WTC11 (cell line): ENCODE data around the gene ATP11A. TPM values are rescaled to one million over a fixed set of nuclear protein-coding genes. Genes with fewer than 3 reads are reported as not detected.

ENCODE experiments used
- ATAC-seq: fragments of 200-7000 bp; cut with Tn5 transposase; 2 replicates; pipeline ENCODE4 v1.10.0; 2021; ENCODE audit warnings: mild to moderate bottlenecking, moderate library complexity
- CTCF ChIA-PET: fragments of 300-600 bp; sonication (Branson Sonifier 250); formaldehyde crosslinking; loops from one replicate; lab custom pipeline; 2021; ENCODE audit warnings: antibody characterized with exemption; lab: Charles Lee
- POLR2A ChIA-PET: fragments of 350-600 bp; sonication (Branson Sonifier 250); formaldehyde crosslinking; loops from one replicate; lab custom pipeline; 2021; ENCODE audit warnings: antibody characterized with exemption; lab: Charles Lee
- DNase-seq: peaks from one replicate; pipeline ENCODE4 v3.0.0; 2021; ENCODE audit warnings: low spot score
- H3K27ac Mint-ChIP-seq: 2 replicates; pipeline ENCODE4 v1.8.0; 2021; ENCODE audit warnings: mixed read lengths
- H3K27me3 Mint-ChIP-seq: 2 replicates; pipeline ENCODE4 v1.8.0; 2021; ENCODE audit warnings: low read depth, mild to moderate bottlenecking, moderate library complexity, mixed read lengths
- H3K36me3 Mint-ChIP-seq: 2 replicates; pipeline ENCODE4 v1.8.0; 2021; ENCODE audit warnings: mixed read lengths
- H3K4me1 Mint-ChIP-seq: 2 replicates; pipeline ENCODE4 v1.8.0; 2022; ENCODE audit warnings: mixed read lengths
- H3K4me3 Mint-ChIP-seq: 2 replicates; pipeline ENCODE4 v1.8.0; 2021; ENCODE audit warnings: mild to moderate bottlenecking, moderate library complexity, mixed read lengths
- H3K9me3 Mint-ChIP-seq: 2 replicates; pipeline ENCODE4 v1.8.0; 2021; ENCODE audit warnings: mixed read lengths
- ATF3 ChIP-seq: sonication (generic); formaldehyde crosslinking; conservative IDR thresholded peaks from 2 replicates; pipeline ENCODE4 v1.8.1; 2022; ENCODE audit warnings: mild to moderate bottlenecking, missing genetic modification reagents
- ERG ChIP-seq: fragments of 250-450 bp; sonication (Bioruptor Pico); IDR thresholded peaks from 2 replicates; pipeline ENCODE4 v1.8.0; 2021; ENCODE audit warnings: mild to moderate bottlenecking
- ETV6 ChIP-seq: sonication (generic); formaldehyde crosslinking; IDR thresholded peaks from 2 replicates; pipeline ENCODE4 v1.8.1; 2022; ENCODE audit warnings: mild to moderate bottlenecking, missing genetic modification reagents
- FOXJ3 ChIP-seq: sonication (generic); formaldehyde crosslinking; IDR thresholded peaks from 2 replicates; pipeline ENCODE4 v1.9.0; 2021; ENCODE audit warnings: missing genetic modification reagents, mild to moderate bottlenecking, borderline replicate concordance
- HMGA2 ChIP-seq: fragments of 250-450 bp; sonication (Bioruptor Pico); IDR thresholded peaks from 2 replicates; pipeline ENCODE4 v1.4.0; 2021; ENCODE audit warnings: mild to moderate bottlenecking, moderate library complexity
- JAZF1 ChIP-seq: fragments of 250-450 bp; sonication (Bioruptor Pico); IDR thresholded peaks from 2 replicates; pipeline ENCODE4 v1.9.0; 2021; ENCODE audit warnings: moderate library complexity, mild to moderate bottlenecking, inconsistent platforms
- SMAD3 ChIP-seq: sonication (generic); formaldehyde crosslinking; IDR thresholded peaks from 2 replicates; pipeline ENCODE4 v1.8.0; 2022; ENCODE audit warnings: missing genetic modification reagents, mild to moderate bottlenecking, borderline replicate concordance
- ZNF232 ChIP-seq: sonication (generic); formaldehyde crosslinking; IDR thresholded peaks from 2 replicates; pipeline ENCODE4 v1.8.0; 2022; ENCODE audit warnings: mild to moderate bottlenecking, missing genetic modification reagents
- ZNF396 ChIP-seq: fragments of 250-450 bp; sonication (Bioruptor Pico); IDR thresholded peaks from 2 replicates; pipeline ENCODE4 v1.8.0; 2021; ENCODE audit warnings: mild to moderate bottlenecking, moderate library complexity, borderline replicate concordance
- ZNF416 ChIP-seq: fragments of 250-450 bp; sonication (Bioruptor Pico); IDR thresholded peaks from 2 replicates; pipeline ENCODE4 v1.9.0; 2021; ENCODE audit warnings: mild to moderate bottlenecking, inconsistent platforms
- total RNA-seq: library from RNA; stranded (reverse); gene quantifications from 3 replicates; pipeline ENCODE4 v1.2.3, GENCODE V29; 2021
- TF ChIP-seq, protein P1 (sequence below): sonication (generic); formaldehyde crosslinking; IDR thresholded peaks from 2 replicates; pipeline ENCODE4 v1.8.1; 2023; ENCODE audit warnings: mild to moderate bottlenecking, missing genetic modification reagents, moderate library complexity
- TF ChIP-seq, protein P2 (sequence below): sonication (generic); formaldehyde crosslinking; IDR thresholded peaks from 2 replicates; pipeline ENCODE4 v1.8.1; 2022; ENCODE audit warnings: low read depth, mild to moderate bottlenecking, moderate library complexity, missing genetic modification reagents, borderline replicate concordance
- TF ChIP-seq, protein P3 (sequence below): sonication (generic); formaldehyde crosslinking; IDR thresholded peaks from 2 replicates; pipeline ENCODE4 v1.8.1; 2023; ENCODE audit warnings: mild to moderate bottlenecking, moderate library complexity, missing genetic modification reagents
- TF ChIP-seq, protein P4 (sequence below): sonication (generic); formaldehyde crosslinking; IDR thresholded peaks from 2 replicates; pipeline ENCODE4 v1.8.0; 2023; ENCODE audit warnings: missing genetic modification reagents
- TF ChIP-seq, protein P5 (sequence below): fragments of 250-450 bp; sonication (Bioruptor Pico); IDR thresholded peaks from 2 replicates; pipeline ENCODE4 v1.9.0; 2021; ENCODE audit warnings: mild to moderate bottlenecking

Gene ATP11A
- total RNA-seq, 1 experiment from 2014 or later, result 100 TPM

GRCh38 chr13:112672651-112673284 lies 17.1 kb upstream of the ATP11A start:
- H3K27ac Mint-ChIP-seq, result no peak overlapping the region
- TF ChIP-seq ZNF232 (CRISPR knock-in tag) (no peak), HMGA2 (CRISPR knock-in tag) (no peak), ZNF396 (CRISPR knock-in tag) (no peak), SMAD3 (CRISPR knock-in tag) (no peak), JAZF1 (no peak), FOXJ3 (CRISPR knock-in tag) (no peak), ETV6 (no peak), ZNF416 (CRISPR knock-in tag) (no peak), ATF3 (no peak)
- TF ChIP-seq, protein P1, sequence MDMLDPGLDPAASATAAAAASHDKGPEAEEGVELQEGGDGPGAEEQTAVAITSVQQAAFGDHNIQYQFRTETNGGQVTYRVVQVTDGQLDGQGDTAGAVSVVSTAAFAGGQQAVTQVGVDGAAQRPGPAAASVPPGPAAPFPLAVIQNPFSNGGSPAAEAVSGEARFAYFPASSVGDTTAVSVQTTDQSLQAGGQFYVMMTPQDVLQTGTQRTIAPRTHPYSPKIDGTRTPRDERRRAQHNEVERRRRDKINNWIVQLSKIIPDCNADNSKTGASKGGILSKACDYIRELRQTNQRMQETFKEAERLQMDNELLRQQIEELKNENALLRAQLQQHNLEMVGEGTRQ (CRISPR knock-in tag), result no peak
- TF ChIP-seq, protein P2, sequence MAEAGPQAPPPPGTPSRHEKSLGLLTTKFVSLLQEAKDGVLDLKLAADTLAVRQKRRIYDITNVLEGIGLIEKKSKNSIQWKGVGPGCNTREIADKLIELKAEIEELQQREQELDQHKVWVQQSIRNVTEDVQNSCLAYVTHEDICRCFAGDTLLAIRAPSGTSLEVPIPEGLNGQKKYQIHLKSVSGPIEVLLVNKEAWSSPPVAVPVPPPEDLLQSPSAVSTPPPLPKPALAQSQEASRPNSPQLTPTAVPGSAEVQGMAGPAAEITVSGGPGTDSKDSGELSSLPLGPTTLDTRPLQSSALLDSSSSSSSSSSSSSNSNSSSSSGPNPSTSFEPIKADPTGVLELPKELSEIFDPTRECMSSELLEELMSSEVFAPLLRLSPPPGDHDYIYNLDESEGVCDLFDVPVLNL, result no peak
- TF ChIP-seq, protein P3, sequence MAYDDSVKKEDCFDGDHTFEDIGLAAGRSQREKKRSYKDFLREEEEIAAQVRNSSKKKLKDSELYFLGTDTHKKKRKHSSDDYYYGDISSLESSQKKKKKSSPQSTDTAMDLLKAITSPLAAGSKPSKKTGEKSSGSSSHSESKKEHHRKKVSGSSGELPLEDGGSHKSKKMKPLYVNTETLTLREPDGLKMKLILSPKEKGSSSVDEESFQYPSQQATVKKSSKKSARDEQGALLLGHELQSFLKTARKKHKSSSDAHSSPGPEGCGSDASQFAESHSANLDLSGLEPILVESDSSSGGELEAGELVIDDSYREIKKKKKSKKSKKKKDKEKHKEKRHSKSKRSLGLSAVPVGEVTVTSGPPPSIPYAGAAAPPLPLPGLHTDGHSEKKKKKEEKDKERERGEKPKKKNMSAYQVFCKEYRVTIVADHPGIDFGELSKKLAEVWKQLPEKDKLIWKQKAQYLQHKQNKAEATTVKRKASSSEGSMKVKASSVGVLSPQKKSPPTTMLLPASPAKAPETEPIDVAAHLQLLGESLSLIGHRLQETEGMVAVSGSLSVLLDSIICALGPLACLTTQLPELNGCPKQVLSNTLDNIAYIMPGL (CRISPR knock-in tag), result no peak
- TF ChIP-seq, protein P4, sequence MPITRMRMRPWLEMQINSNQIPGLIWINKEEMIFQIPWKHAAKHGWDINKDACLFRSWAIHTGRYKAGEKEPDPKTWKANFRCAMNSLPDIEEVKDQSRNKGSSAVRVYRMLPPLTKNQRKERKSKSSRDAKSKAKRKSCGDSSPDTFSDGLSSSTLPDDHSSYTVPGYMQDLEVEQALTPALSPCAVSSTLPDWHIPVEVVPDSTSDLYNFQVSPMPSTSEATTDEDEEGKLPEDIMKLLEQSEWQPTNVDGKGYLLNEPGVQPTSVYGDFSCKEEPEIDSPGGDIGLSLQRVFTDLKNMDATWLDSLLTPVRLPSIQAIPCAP, result no peak
- H3K27me3 Mint-ChIP-seq, result peaks cover 19% of the 10 kb centered on the region
- POLR2A ChIA-PET, result no interaction called here
- ATAC-seq (no peak), DNase-seq (no peak)
- H3K4me1 Mint-ChIP-seq, result peaks cover 39% of the 10 kb centered on the region
- CTCF ChIA-PET, result interaction anchor here (1.1 kb wide), 1 partner anchor 32 kb away, joined by 3 read pairs; no protein-coding TSS in a partner anchor
- no peak overlapping the region for H3K4me3 Mint-ChIP-seq
- no peaks in the 10 kb centered on the region for H3K36me3 Mint-ChIP-seq
- peaks cover 3% of the 10 kb centered on the region; the same call in 1 of the 2 replicates for H3K9me3 Mint-ChIP-seq

DNA sequence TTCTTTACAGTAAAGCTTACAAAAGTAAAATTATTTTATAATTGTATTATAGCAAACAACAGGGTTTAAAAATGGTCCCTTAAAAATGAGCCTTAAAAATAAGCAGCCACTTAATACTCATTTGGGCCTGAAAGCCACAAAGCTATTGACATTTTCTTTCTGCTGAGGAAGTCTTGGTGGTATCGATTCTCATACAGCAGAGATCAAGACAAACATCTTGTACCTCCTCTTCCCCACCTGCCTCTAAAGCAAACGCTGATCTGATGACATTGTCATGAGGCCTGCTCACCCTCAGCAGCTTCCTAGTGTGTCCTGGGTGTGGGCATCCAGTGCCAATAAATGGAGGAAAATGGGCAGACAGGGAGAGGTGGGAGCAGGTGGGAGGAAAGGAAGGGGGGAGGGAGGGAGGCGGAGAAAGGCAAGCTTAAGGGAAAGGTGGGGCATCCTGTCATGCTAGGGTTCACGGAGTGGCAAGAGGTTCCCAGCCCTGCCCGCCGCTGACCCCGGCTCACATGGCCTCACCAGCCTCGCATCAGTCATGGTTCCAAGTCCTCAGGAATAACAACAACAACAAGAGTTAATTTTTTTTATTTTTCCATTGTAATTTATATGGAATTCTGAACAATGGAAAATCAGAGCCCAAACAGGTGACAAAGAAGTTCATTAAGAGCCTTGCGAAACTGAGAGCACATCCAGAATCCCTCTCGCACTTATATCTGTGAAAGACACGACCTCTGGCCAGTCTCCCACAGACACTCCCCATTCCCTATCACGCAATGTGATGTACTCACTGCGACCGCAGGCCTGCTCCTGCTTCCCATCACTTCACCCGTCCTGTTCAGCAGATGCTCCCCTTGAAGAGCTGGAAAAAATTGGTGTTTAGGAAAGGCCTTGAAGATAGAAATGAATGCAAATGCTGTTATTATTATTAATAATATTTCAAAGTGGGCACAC lies 15.1 kb upstream of the ATP11A start:
- no peak for TF ChIP-seq ERG (CRISPR knock-in tag)
- no peak for TF ChIP-seq SMAD3 (CRISPR knock-in tag)
- TF ChIP-seq, protein P5, sequence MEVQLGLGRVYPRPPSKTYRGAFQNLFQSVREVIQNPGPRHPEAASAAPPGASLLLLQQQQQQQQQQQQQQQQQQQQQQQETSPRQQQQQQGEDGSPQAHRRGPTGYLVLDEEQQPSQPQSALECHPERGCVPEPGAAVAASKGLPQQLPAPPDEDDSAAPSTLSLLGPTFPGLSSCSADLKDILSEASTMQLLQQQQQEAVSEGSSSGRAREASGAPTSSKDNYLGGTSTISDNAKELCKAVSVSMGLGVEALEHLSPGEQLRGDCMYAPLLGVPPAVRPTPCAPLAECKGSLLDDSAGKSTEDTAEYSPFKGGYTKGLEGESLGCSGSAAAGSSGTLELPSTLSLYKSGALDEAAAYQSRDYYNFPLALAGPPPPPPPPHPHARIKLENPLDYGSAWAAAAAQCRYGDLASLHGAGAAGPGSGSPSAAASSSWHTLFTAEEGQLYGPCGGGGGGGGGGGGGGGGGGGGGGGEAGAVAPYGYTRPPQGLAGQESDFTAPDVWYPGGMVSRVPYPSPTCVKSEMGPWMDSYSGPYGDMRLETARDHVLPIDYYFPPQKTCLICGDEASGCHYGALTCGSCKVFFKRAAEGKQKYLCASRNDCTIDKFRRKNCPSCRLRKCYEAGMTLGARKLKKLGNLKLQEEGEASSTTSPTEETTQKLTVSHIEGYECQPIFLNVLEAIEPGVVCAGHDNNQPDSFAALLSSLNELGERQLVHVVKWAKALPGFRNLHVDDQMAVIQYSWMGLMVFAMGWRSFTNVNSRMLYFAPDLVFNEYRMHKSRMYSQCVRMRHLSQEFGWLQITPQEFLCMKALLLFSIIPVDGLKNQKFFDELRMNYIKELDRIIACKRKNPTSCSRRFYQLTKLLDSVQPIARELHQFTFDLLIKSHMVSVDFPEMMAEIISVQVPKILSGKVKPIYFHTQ, result no peak
- TF ChIP-seq, all 79 proteins: peak for 0
- H3K27me3 Mint-ChIP-seq, result peaks cover 19% of the 10 kb centered on the region
- POLR2A ChIA-PET, result no interaction called here
- 0 out of 2 replicates have a peak, but pooled peaks cover 6% of the 10 kb centered on the region for H3K36me3 Mint-ChIP-seq
- H3K4me3 Mint-ChIP-seq, result no peak overlapping the region
- CTCF ChIA-PET, result no interaction called here
- no peak overlapping the region for H3K27ac Mint-ChIP-seq
- H3K4me1 Mint-ChIP-seq, result peaks cover 36% of the 10 kb centered on the region
- DNase-seq (no peak), ATAC-seq (no peak)
- H3K9me3 Mint-ChIP-seq, result peaks cover 3% of the 10 kb centered on the region; the same call in 1 of the 2 replicates
